Naive thymus-derived CD8-positive, alpha-beta T cell (primary cell): Measurements from ENCODE around the gene LTA. TPM values are rescaled to one million over a fixed set of nuclear protein-coding genes. Genes with fewer than 3 reads are reported as not detected.
A peak's percentile ranks its signal among the peaks of the same experiment; 100 is the strongest.

Experiments used
- ATAC-seq, 2 donors: fragments of 150-1000 bp; cut with Tn5 transposase in 1 of 2; sonication (Bioruptor Pico), chemical (Tn5 transposase) in 1 of 2; 1 replicate in 1 of 2; 2 replicates in 1 of 2; pipeline ENCODE4 v1.10.0; 2021; ENCODE audit warnings: mild to moderate bottlenecking in 2 of 2, moderate library complexity in 2 of 2
- POLR2A ChIA-PET: fragments of 350-600 bp; sonication (Branson Sonifier 250); formaldehyde crosslinking; loops from one replicate; lab custom pipeline; 2021; ENCODE audit warnings: antibody characterized with exemption; lab: Charles Lee
- DNase-seq, 10 donors: peaks; one replicate each; pipeline versions ENCODE4 v3.0.0 to v3.0.0-alpha.2; 2020 to 2022
- H3K27ac Mint-ChIP-seq, 10 donors: one replicate each; pipeline ENCODE4 v1.8.0; 2020 to 2022; ENCODE audit warnings: mild to moderate bottlenecking in 10 of 10, mixed read lengths in 10 of 10, moderate library complexity in 4 of 10, inconsistent platforms in 1 of 10
- H3K27me3 Mint-ChIP-seq, 5 donors: one replicate each; pipeline ENCODE4 v1.8.0; 2021 to 2022; ENCODE audit warnings: mixed read lengths in 5 of 5
- H3K36me3 Mint-ChIP-seq, 3 donors: one replicate each; pipeline ENCODE4 v1.8.0; 2020 to 2022; ENCODE audit warnings: mixed read lengths in 3 of 3, mild to moderate bottlenecking in 2 of 3, inconsistent platforms in 1 of 3
- H3K4me1 Mint-ChIP-seq, 4 donors: one replicate each; pipeline ENCODE4 v1.8.0; 2021 to 2022; ENCODE audit warnings: mixed read lengths in 4 of 4
- H3K4me3 Mint-ChIP-seq, 10 donors: one replicate each; pipeline ENCODE4 v1.8.0; 2020 to 2022; ENCODE audit warnings: mild to moderate bottlenecking in 10 of 10, mixed read lengths in 10 of 10, moderate library complexity in 6 of 10, inconsistent platforms in 1 of 10
- H3K9me3 Mint-ChIP-seq, 9 donors: one replicate each; pipeline ENCODE4 v1.8.0; 2020 to 2022; ENCODE audit warnings: mixed read lengths in 9 of 9, mild to moderate bottlenecking in 3 of 9, inconsistent platforms in 1 of 9, moderate library complexity in 1 of 9
- polyA plus RNA-seq, 3 donors: library from polyadenylated mRNA; unstranded; fragments of 300-500 nt; fragmentation: Illumina TruSeq; gene quantifications; one replicate each; pipeline ENCODE4 v1.2.3, GENCODE V29; 2021
- total RNA-seq, 8 experiments: library from RNA in 2 of 8; stranded (reverse) in 2 of 8; gene quantifications; one replicate each; pipeline ENCODE4 v1.2.3 and lab custom pipeline; 2021 to 2026

LTA gene
- total and polyA plus RNA-seq, 5 experiments from 2014 or later = 11.0 to 40.1 (median 16.2) TPM

GRCh38 chr6:31558631-31559500 is 13.2 kb upstream of the LTA start:
- POLR2A ChIA-PET = interaction anchor here (0.9 to 34.2 kb wide), 10 partner anchors 9 to 301 kb away, joined by 3 to 1584 read pairs (median 4); partner anchors contain the start of genes ABHD16A, AIF1, ATP6V1G2 and DDX39B
- no peaks in the 10 kb centered on the region for H3K27me3 Mint-ChIP-seq
- H3K4me3 Mint-ChIP-seq = peak overlapping the region; percentile 69 to 90 (median 80)
- H3K27ac Mint-ChIP-seq = peak overlapping the region; percentile 65 to 91 (median 87)
- peak; percentile 75 to 86 for ATAC-seq
- peaks cover 3 to 45% (median 7%) of the 10 kb centered on the region in 3 donors for H3K36me3 Mint-ChIP-seq
- DNase-seq = peak in 7 of 10 donors; percentile 36 to 74 (median 60)
- H3K4me1 Mint-ChIP-seq = peaks cover 38 to 81% (median 60%) of the 10 kb centered on the region in 4 donors
- no peaks in the 10 kb centered on the region for H3K9me3 Mint-ChIP-seq

DNA sequence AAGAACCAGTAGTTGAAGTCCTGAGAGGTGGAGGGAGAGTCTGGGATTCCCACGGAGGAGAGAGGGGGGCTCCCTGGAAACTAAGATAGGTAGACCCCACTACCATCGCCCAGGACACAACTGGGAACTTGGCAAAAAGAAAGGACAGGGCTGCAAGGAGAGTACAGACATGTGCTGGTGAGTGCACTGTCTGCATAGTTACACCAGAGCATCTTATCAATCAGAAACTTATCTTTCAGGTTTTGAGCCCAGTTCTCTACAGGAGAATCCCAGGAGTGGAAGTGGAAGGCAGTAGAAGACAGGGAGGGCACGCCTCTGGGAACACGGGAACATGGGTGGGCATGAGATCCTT is 12.5 kb upstream of the LTA start:
- Mint-ChIP-seq H3K27ac (peak overlapping the region; percentile 65 to 91 (median 88)), H3K27me3 (no peaks in the 10 kb centered on the region), H3K4me1 (peaks cover 40 to 82% (median 63%) of the 10 kb centered on the region in 4 donors), H3K36me3 (peaks cover 3 to 49% (median 9%) of the 10 kb centered on the region in 3 donors), H3K9me3 (no peaks in the 10 kb centered on the region), H3K4me3 (peak overlapping the region; percentile 20 to 90 (median 80))
- POLR2A ChIA-PET = interaction anchor here (0.9 to 34.2 kb wide), 7 partner anchors 9 to 300 kb away, joined by 3 to 1584 read pairs (median 4); partner anchors contain the start of genes ABHD16A, DDX39B, GPANK1 and LST1
- DNase-seq (peak in 1 of 10 donors; percentile 19), ATAC-seq (peak; percentile 20 to 23)

GRCh38 chr6:31559958-31560696 is 12.0 kb upstream of the LTA start:
- ATAC-seq = peak; percentile 46 to 55
- Mint-ChIP-seq H3K9me3 (no peaks in the 10 kb centered on the region), H3K4me3 (peak overlapping the region; percentile 20 to 90 (median 80)), H3K27ac (peak overlapping the region; percentile 65 to 91 (median 88)), H3K36me3 (peaks cover 3 to 53% (median 9%) of the 10 kb centered on the region in 3 donors), H3K27me3 (no peaks in the 10 kb centered on the region), H3K4me1 (peaks cover 42 to 84% (median 68%) of the 10 kb centered on the region in 4 donors)
- peak in 3 of 10 donors; percentile 22 to 53 (median 50) for DNase-seq
- POLR2A ChIA-PET = interaction anchor here (1.0 to 34.2 kb wide), 5 partner anchors 10 to 105 kb away, joined by 3 to 1584 read pairs (median 7); partner anchors contain the start of genes DDX39B, GPANK1, LST1 and LTA

- Mint-ChIP-seq H3K9me3 (no peaks in the 10 kb centered on the region), H3K27me3 (no peaks in the 10 kb centered on the region), H3K4me1 (peaks cover 42 to 90% (median 73%) of the 10 kb centered on the region in 4 donors), H3K36me3 (peaks cover 3 to 58% (median 12%) of the 10 kb centered on the region in 3 donors), H3K27ac (peak overlapping the region in 9 of 10 donors; percentile 65 to 91 (median 89)), H3K4me3 (peak overlapping the region in 9 of 10 donors; percentile 1 to 88 (median 75))
- ATAC-seq = no peak
- no peak for DNase-seq
- POLR2A ChIA-PET = interaction anchor here (0.6 to 34.2 kb wide), 3 partner anchors 19 to 289 kb away, joined by 6 to 1584 read pairs (median 16); partner anchors contain the start of genes DDX39B, LST1, LTA and LTB
These were observed 11.4 kb upstream of the LTA start for GRCh38 chr6:31560697-31561058.

DNA sequence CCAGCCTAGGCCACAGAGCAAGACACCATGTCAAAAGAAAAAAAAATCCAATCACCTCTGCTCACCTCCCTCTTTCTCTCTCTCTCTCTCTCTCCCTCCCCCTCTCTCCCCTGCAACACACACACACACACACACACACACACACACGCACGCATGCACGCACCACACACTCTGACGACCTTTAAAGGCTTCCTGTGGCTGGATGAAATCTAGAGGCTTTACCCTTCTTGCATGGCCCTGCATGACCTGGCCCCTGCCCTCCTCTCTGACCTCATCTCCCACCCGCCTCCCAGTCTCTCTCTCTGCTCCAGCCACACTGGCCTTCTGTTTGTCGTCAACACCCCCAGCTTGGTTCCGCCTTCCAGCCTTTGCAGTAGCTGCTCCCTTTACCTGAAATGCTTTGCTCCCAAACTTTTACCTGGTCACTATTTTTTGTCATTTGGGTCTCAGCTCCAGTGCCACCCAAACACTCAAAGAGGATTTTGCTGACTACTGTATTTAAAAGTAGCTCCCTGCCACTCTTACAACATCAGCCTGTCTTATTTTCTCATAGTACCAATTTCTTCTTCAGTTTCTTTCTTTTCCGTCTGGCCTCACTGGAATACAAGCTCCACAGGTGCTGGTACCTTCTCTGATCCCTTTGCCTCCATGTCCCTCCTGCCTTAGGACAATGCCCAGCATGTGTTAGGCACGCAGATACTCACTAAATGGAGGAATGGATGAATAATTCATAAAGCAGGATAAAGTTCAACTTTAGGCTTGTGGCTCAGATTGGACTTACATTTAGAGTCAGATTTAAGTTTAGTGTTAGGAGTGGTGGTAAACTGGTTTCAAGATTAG is 4.3 kb upstream of the LTA start:
- Mint-ChIP-seq H3K4me3 (peak overlapping the region; percentile 25 to 71 (median 66)), H3K9me3 (no peaks in the 10 kb centered on the region), H3K36me3 (peaks cover 0 to 38% (median 11%) of the 10 kb centered on the region in 3 donors), H3K27me3 (no peaks in the 10 kb centered on the region), H3K27ac (peak overlapping the region; percentile 88 to 98 (median 93)), H3K4me1 (peaks cover 41 to 82% (median 70%) of the 10 kb centered on the region in 4 donors)
- DNase-seq (peak in 2 of 10 donors; percentile 30 to 57), ATAC-seq (no peak)
- POLR2A ChIA-PET = interaction anchor here (0.6 to 38.0 kb wide), 4 partner anchors 4 to 1238 kb away, joined by 3 to 1584 read pairs (median 794); partner anchors contain the start of genes LST1, LTA, LTB and NCR3

DNA sequence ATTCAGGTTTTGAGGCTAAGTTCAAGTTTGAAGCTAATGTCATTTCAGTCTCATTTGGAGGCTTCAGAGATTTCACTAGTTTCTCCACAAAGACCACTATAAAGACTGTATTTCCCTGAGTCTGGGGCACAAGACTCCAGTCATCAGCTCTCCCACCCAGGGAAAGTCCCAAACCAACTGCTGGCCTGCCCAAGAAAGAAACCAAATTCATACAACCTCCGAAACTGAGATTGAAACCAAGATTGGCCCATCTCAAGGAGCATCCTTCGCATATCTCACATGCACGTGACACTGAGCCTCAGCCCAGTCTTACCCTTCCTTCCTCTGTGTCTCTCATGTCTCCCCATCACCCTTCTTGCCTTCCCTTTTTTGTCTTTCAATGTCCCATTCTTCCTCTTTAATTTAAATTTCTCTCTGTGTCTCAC is 3.5 kb upstream of the LTA start:
- Mint-ChIP-seq H3K9me3 (no peaks in the 10 kb centered on the region), H3K27ac (peak overlapping the region; percentile 88 to 98 (median 93)), H3K4me3 (peak overlapping the region; percentile 16 to 71 (median 62)), H3K36me3 (peaks cover 0 to 32% (median 11%) of the 10 kb centered on the region in 3 donors), H3K27me3 (no peaks in the 10 kb centered on the region), H3K4me1 (peaks cover 44 to 83% (median 77%) of the 10 kb centered on the region in 4 donors)
- peak in 8 of 10 donors; percentile 62 to 73 (median 66) for DNase-seq
- ATAC-seq = peak; percentile 54 to 69
- POLR2A ChIA-PET = interaction anchor here (0.6 to 38.0 kb wide), 9 partner anchors 3 to 1239 kb away, joined by 3 to 1584 read pairs (median 4); partner anchors contain the start of genes ATP6V1G2, DDX39B, LST1 and LTA

- Mint-ChIP-seq H3K27me3 (no peaks in the 10 kb centered on the region), H3K4me1 (peaks cover 46 to 88% (median 81%) of the 10 kb centered on the region in 4 donors), H3K27ac (peak overlapping the region; percentile 70 to 98 (median 82)), H3K36me3 (peaks cover 0 to 19% (median 8%) of the 10 kb centered on the region in 3 donors), H3K9me3 (no peaks in the 10 kb centered on the region), H3K4me3 (peak overlapping the region in 7 of 10 donors; percentile 7 to 47 (median 39))
- no peak for ATAC-seq
- DNase-seq = peak in 1 of 10 donors; percentile 28
- POLR2A ChIA-PET = interaction anchor here (0.5 to 38.0 kb wide), 8 partner anchors 2 to 49 kb away, joined by 3 to 1584 read pairs (median 6); partner anchors contain the start of genes DDX39B, LST1, LTA and LTB
These were observed 2.1 kb upstream of the LTA start for GRCh38 chr6:31569861-31570536.

DNA sequence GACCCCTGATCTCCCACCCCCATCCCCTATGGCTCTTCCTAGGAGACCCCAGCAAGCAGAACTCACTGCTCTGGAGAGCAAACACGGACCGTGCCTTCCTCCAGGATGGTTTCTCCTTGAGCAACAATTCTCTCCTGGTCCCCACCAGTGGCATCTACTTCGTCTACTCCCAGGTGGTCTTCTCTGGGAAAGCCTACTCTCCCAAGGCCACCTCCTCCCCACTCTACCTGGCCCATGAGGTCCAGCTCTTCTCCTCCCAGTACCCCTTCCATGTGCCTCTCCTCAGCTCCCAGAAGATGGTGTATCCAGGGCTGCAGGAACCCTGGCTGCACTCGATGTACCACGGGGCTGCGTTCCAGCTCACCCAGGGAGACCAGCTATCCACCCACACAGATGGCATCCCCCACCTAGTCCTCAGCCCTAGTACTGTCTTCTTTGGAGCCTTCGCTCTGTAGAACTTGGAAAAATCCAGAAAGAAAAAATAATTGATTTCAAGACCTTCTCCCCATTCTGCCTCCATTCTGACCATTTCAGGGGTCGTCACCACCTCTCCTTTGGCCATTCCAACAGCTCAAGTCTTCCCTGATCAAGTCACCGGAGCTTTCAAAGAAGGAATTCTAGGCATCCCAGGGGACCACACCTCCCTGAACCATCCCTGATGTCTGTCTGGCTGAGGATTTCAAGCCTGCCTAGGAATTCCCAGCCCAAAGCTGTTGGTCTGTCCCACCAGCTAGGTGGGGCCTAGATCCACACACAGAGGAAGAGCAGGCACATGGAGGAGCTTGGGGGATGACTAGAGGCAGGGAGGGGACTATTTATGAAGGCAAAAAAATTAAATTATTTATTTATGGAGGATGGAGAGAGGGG is 1.4 kb downstream of the LTA start:
- H3K4me1 Mint-ChIP-seq = peaks cover 43 to 96% (median 86%) of the 10 kb centered on the region in 4 donors
- H3K36me3 Mint-ChIP-seq = peaks cover 0 to 5% (median 0%) of the 10 kb centered on the region in 3 donors
- no peaks in the 10 kb centered on the region for H3K27me3 Mint-ChIP-seq
- DNase-seq (peak in 1 of 10 donors; percentile 15), ATAC-seq (no peak)
- peak overlapping the region; percentile 89 to 100 (median 99) for H3K4me3 Mint-ChIP-seq
- H3K9me3 Mint-ChIP-seq = no peaks in the 10 kb centered on the region
- peak overlapping the region; percentile 97 to 100 (median 99) for H3K27ac Mint-ChIP-seq
- POLR2A ChIA-PET = interaction anchor here (3.0 to 38.0 kb wide), 4 partner anchors 2 to 32 kb away, joined by 23 to 1584 read pairs (median 826); partner anchors contain the start of genes ATP6V1G2, DDX39B, LST1 and LTA

- ATAC-seq (no peak), DNase-seq (peak in 1 of 10 donors; percentile 45)
- Mint-ChIP-seq H3K36me3 (peaks cover 0 to 3% (median 0%) of the 10 kb centered on the region in 3 donors), H3K4me3 (peak overlapping the region; percentile 5 to 100 (median 60)), H3K27me3 (no peaks in the 10 kb centered on the region), H3K4me1 (peaks cover 41 to 96% (median 86%) of the 10 kb centered on the region in 4 donors), H3K27ac (peak overlapping the region in 9 of 10 donors; percentile 97 to 100 (median 99)), H3K9me3 (no peaks in the 10 kb centered on the region)
- POLR2A ChIA-PET = interaction anchor here (0.9 to 38.0 kb wide), 5 partner anchors 2 to 86 kb away, joined by 3 to 1584 read pairs (median 68); partner anchors contain the start of genes ATP6V1G2, C6orf47, DDX39B and LST1
These were observed 2.3 kb downstream of the LTA start for GRCh38 chr6:31574106-31575061.
